GM19193 (cell line): Measurements from ENCODE around the gene CCDC83.

Experiments
- POLR2A ChIP-seq: IDR thresholded peaks from 4 replicates; pipeline ENCODE4 v1.6.1; 2011; ENCODE audit not compliant: insufficient read depth, insufficient read length; ENCODE audit errors: extremely low read depth

CCDC83 gene

DNA sequence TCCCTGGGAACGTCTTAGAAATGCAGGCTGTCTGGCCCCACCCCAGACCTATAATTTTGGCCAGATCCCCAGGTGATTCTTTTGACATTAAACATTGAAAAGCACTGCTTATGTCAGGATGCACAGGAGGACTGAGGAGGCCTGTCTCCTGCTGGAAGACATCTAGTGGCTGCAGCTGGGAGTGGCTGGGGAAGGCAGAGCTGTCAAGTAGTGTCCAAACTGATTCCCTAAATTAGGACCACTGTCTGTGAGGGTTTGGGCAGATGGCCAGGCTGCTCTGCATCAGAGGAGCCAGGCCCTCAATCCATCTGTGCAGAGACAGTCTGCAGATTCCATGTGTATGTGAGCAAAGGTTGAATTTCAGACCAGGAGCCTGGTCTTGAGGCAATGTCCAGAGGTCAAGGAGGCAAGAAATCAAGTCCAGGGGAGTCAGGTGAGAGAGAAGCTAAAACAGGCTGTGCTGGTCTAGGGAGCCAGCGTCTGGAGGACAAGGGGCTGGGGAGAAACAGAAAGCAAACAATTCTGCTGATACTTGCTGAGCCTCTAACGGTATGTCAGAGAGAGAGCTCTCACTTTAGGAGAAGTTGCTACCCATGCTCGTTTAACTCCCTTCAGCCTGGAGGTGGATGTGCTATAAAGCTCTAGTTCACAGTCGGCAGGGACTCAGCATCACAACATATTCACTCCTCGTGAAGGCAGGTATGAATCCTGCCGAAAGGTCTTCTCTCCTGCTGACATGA lies 28.9 kb upstream of the CCDC83 start:
- TF ChIP-seq POLR2A, result no peak

DNA sequence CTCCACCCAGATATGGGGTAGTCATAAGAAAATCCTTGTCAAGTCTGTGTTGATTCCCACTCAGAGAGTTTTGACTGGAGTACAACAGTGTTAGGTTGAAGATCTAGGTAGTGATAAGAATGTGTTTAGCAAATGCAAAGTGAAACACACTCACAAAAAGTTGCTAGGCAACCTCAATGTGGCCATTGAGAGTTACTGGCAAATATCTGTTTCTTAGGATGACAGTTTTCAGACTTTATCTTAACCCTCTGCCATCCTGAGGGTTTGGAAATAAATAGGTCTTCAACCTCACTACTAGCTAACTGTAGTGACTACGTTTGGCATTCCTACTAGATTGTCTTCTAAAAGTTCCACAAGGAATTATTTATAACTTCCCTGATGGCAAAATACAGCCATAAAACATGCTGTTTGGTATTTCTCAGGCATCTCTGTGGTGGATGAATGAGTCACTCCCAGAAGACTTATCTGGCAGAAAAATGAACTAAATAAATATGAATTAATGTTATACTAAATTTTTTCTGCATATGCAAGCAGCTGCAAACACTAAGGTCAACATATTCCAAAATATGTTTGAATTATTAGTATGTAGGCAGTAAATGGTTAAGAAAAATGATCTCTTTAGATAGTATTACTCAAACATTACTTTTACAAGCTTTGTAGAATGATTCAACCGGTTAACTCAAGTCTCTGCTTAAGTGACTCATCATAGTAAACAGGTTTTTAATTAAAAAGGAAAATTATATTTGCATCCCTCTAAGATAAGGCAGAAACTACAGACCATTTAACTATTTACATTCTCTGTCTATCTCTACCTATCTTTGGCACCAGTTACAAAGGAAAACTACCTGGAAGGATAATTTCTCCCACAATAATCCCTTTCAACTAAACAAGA lies 27.2 kb upstream of the CCDC83 start:
- no peak for TF ChIP-seq POLR2A

DNA sequence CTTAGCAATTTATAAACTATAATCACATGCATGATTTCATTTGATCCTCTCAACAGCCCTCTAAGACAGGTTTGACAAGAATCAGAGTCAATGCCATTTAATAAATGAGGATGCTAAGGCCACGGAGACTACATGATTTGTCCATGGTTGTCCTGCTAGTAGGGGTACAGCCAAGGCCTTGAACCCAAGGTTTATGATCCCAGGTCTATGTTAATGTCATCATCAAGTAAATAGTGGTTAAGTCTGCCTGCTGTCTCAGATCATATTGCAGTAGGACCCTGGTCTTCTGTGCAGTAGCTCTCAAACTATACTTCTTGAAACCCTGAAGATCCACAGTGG lies 26.6 kb upstream of the CCDC83 start:
- no peak for TF ChIP-seq POLR2A

DNA sequence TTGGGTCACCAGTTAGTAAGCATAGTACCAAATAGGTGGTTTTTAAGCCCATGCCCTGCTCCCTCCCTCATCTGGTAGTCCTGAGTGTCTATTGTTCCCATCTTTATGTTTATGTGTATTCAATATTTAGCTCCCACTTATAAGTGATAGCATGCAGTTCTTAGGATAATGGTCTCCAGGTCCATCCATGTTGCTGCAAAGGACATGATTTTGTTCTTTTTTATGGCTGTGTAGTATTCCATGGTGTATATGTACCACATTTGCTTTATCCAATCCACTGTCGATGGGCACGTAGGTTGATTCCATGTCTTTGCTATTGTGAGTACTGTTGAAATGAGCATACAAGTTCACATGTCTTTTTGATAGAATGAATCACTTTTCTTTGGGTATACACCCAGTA lies 26.0 kb upstream of the CCDC83 start:
- TF ChIP-seq POLR2A, result no peak

DNA sequence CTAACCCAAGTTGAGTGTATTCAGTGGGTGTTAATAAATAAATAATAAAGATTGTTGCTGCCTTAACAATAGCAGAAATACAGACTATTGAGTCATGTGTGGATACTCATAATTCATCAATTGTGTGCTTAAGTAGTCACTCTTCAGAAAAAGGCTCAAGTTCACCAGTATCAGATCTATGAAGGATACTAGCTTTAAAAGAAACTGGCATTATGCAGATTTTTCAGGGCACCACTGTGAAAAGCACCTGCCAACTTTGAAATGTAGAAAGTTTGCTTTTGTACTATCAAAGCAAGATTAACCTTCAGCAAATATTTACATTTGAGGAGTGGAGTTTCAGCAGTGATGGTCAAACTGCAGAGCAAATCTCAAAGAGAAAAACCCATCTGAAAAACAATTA lies 24.1 kb upstream of the CCDC83 start:
- no peak for TF ChIP-seq POLR2A

DNA sequence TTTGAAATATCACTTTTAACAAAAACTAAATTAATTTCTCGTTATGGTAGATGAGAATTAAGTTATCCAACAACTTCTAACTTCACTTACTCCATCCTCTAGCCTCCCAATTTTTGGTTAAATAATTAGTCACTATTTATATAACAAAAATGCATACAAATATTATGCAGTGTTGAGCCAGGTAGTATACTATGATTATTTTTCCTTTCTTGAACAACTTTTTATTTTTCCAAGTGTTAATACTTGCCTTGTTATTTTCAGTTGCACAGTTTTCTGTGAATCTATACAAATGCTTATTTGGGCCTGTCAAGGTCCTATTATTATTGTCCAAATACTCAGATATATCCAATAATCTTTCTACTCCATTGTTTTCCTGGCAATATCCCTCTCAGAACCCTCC lies 19.9 kb upstream of the CCDC83 start:
- no peak for TF ChIP-seq POLR2A

DNA sequence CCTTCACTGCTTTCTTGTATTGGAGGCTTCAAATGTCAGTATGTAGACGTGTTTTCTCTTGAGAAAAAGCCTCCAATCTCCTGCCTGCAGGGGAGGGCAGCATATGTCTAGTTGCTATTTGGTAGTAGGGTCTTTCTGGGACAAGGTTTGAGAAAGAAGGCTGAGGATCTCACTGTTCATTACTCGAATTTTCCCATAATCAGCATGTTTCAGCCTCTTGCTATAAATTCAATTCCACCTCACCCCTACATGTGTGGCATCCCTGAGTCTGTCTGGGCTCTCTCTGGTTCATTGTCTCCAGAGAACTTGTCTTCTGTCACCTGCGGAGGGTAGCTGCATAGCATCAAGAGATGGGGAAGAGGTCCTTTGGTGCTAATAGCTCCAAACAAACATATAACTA lies 19.5 kb upstream of the CCDC83 start:
- TF ChIP-seq POLR2A, result no peak

DNA sequence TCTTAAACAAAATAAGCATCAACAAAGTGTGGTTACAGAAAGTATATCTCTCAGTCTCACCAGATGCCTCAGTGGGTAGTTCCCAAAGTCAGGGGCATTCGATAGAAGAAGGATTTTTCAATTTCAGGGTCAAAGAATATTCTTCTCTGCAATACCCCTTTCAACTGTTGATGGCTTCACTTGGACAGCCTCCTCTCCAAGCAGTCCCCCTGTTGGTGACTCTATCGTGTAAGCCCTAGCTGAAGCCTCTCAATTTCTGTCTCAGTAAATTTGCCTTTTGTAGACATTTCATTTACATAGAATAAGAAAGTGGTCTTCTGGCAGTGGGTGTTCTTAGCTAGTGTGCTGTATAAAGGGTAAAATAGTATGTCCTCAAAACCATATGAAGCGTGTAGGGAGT lies 11.3 kb upstream of the CCDC83 start:
- no peak for TF ChIP-seq POLR2A

DNA sequence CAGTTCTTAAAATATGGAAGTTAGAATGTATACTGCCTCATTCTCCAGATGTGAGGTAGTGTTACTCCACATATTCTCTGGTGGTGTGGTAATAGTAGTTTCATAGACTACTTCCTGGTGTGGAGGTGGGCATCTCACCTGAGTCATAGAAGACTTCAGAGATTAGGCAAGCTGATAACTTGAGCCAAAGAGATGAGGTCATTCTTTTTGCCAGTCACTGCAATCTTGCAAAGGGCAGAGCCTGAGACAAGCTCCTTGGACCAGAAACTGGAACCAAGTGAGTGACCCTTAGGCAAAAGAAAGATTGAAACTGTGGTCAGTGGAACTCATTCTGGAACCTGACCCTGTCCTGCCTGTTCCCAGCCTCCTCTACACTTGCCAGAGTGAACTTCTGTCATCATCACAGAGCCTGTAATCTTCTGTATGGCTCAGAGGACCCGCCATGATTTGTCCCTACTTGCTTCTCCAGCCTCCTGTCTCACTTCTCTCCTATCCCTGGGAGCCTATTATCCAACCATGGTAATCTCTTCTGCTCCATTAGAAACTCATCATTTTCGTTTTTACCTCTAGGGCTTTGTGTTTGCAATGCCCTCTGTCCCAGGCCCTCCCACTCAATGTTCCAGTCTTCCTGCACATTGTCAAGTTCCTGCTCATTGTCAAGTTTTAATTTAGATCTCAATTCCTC lies 10.6 kb upstream of the CCDC83 start:
- no peak for TF ChIP-seq POLR2A

DNA sequence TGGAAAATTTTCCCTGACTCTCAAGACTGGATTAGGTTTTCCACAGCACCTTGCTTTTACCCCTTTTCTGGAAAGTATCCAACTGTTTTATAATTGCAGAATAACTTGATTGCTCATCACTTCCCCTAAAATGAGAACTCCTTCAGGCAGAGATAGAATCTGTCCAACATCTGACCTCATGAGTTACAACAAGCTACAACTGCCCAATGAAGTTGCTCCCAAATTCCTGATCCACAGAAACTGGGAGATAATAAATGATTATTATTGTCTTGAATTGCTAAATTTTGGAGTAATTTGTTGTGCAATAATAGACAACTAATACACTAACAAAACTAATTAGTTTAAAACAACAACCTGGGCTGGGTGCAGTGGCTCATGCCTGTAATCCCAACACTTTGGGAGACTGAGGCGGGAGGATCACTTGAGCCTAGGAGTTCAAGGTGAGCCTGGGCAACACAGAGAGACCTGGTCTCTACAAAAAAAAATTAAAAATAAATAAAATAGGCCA lies 10.0 kb upstream of the CCDC83 start:
- no peak for TF ChIP-seq POLR2A

DNA sequence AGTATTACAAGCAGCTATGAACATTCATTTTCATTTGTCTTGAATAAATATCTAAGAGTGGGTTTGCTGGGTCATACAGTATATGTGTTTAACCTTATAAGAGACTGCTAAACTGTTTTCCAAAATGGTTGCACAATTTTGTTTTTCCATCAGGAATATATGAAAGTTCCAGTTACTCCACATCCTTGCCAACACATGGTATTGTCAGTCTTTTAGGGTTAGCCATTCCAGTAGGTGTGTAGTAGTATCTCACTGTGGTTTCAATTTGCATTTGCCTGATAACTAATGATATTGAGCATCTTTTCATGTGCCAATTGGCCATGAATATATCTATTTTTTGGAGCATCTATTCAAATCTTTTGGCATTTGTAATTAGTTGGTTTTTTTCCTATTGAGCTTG lies 7.7 kb upstream of the CCDC83 start:
- no peak for TF ChIP-seq POLR2A

DNA sequence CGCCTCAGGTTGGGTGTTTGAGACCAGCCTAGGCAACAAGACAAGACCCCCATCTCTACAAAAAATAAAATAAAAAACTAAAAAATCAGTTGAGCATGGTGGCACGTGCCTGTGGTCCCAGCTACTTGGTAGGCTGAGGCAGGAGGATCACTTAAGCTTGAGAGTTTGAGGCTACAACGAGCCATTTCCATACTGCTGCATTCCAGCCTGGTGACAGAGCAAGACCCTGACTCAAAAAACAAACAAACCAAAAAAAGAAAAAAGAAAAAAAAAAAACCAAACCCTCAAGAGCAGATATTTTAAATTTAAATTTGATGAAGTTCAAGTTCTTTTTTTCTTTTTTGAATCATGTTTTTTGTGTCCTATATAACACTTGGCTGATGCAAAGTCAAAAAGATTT lies 7.2 kb upstream of the CCDC83 start:
- no peak for TF ChIP-seq POLR2A

DNA sequence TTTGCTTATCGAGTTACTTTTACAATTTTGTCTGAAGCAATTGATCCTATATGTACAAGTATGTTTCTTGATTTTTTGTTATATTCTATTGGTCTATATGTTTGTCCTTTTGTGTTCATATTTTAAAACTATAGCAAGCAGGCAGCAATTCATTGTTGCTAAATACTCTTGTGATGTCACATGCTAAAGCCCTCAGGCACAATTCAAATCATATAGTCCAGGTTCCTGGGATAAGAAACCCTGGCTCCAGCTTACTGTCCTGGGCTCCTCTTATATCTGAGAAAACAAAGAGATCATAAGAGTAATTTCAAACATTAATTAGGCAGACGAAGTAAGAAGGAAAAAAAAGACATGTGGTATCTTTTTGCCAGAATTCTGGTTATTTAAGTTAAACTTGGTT lies 6.6 kb upstream of the CCDC83 start:
- no peak for TF ChIP-seq POLR2A

DNA sequence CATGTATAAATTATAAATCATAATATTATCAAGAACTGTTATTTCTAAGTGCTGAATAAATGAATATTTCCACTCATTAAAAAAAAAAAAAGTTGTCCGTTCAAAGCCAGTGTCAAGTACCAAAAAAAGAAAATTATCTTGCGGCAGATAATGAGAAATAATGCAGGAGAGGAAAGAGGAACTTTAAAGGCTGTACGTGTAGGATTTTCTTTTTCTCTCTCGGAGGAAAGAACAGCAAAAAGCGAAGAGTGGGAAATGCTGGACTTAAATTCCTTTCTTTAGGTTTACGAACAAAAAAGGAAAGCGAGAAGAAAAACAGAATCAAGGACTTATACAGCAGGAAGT lies 999 bp upstream of the CCDC83 start:
- TF ChIP-seq POLR2A, result no peak

DNA sequence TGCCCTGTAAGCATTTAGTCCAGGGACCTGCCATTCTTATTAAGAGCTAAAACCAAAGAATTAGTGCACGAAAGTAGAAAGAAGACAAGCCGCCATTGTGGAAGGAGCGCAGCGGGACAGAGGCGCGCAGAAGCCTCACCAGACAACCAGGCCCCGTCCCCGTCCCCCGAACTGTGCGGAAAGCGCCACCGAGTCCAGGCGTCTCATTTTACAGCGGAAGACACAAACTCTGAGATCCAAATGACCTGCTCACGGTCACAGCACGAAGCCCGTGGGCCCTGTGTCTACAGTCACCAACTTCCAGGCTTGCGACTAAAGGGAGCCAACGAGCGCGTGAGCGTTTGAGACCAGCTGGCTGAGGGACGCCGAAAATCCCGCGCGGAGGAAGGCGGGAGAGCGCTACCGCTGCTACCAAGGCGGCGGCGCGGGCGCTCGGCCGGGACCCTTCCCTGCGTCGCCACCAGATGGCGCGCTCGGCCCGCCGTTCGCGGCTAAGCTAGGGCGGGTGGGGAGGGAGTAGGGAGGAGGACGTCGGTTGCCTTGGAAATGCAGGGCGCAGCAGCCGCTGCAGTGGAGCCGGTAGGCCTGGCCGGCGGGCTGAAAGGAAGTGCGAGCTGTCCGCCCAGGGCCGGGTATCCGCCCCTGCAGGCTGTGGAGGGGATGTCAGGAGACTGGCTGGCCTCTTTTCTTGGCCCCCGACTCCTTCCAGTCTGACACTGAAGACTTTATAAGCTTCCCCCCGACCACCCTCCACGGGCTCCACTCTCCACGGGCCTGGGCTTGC lies 434 bp upstream of the CCDC83 start:
- TF ChIP-seq POLR2A, result peak; percentile 59
